HepG2 (cell line): ENCODE results near the gene NOL4L. TPM values are rescaled to one million over a fixed set of nuclear protein-coding genes. Genes with fewer than 3 reads are reported as not detected.

Experiments
- ADNP ChIP-seq: sonication (generic); formaldehyde crosslinking; IDR thresholded peaks from 2 replicates; pipeline ENCODE4 v1.4.0; 2020; ENCODE audit warnings: missing genetic modification reagents
- AGO2 ChIP-seq: fragments of 200-400 bp; formaldehyde crosslinking; optimal IDR thresholded peaks from 2 replicates; pipeline ENCODE3; 2017; ENCODE audit warnings: mild to moderate bottlenecking, low read depth, low read length, moderate library complexity
- ARHGAP35 ChIP-seq: sonication (generic); formaldehyde crosslinking; IDR thresholded peaks from 2 replicates; pipeline ENCODE4 v1.9.0; 2022; ENCODE audit warnings: mild to moderate bottlenecking, inconsistent platforms, moderate library complexity, missing genetic modification reagents, borderline replicate concordance
- CC2D1A ChIP-seq: sonication (generic); formaldehyde crosslinking; IDR thresholded peaks from 2 replicates; pipeline ENCODE4 v1.8.1; 2023; ENCODE audit warnings: mild to moderate bottlenecking, missing genetic modification reagents
- GTF2F1 ChIP-seq: fragments of 150-350 bp; IDR thresholded peaks from 2 replicates; pipeline ENCODE4 v1.6.1; 2014; ENCODE audit warnings: low read length
- HNRNPH1 ChIP-seq: fragments of 200-400 bp; formaldehyde crosslinking; optimal IDR thresholded peaks from 2 replicates; pipeline ENCODE3; 2017; ENCODE audit warnings: mild to moderate bottlenecking, low read depth, low read length
- IKZF1 ChIP-seq: fragments of 450-650 bp; IDR thresholded peaks from 2 replicates; pipeline ENCODE4 v1.7.1; 2016
- JDP2 ChIP-seq: sonication (generic); formaldehyde crosslinking; IDR thresholded peaks from 2 replicates; pipeline ENCODE4 v1.8.1; 2022; ENCODE audit warnings: missing genetic modification reagents, borderline replicate concordance
- MAF1 ChIP-seq: sonication (generic); formaldehyde crosslinking; IDR thresholded peaks from 2 replicates; pipeline ENCODE4 v1.5.0; 2020; ENCODE audit warnings: missing genetic modification reagents, borderline replicate concordance
- MED1 ChIP-seq: sonication (generic); formaldehyde crosslinking; IDR thresholded peaks from 2 replicates; pipeline ENCODE4 v1.4.0; 2020; ENCODE audit warnings: missing genetic modification reagents
- MEF2D ChIP-seq: sonication (generic); formaldehyde crosslinking; IDR thresholded peaks from 2 replicates; pipeline ENCODE4 v1.5.1; 2020; ENCODE audit warnings: mild to moderate bottlenecking, missing genetic modification reagents
- NCOA5 ChIP-seq: sonication (generic); formaldehyde crosslinking; IDR thresholded peaks from 2 replicates; pipeline ENCODE4 v1.4.0; 2020; ENCODE audit warnings: missing genetic modification reagents
- NR2F2 ChIP-seq: IDR thresholded peaks from 2 replicates; pipeline ENCODE4 v1.6.1; 2012; ENCODE audit warnings: low read depth, inconsistent platforms, borderline replicate concordance
- NR2F6 ChIP-seq, 2 experiments: IDR thresholded peaks; 2 replicates each; pipeline ENCODE4 v1.6.1; 2016; ENCODE audit warnings: antibody characterized with exemption in 1 of 2, mild to moderate bottlenecking in 1 of 2
- PATZ1 ChIP-seq: sonication (generic); formaldehyde crosslinking; IDR thresholded peaks from 2 replicates; pipeline ENCODE4 v1.4.0; 2020; ENCODE audit warnings: missing genetic modification reagents
- RFX1 ChIP-seq: fragments of 450-650 bp; IDR thresholded peaks from 2 replicates; pipeline ENCODE4 v1.6.1; 2017
- TBX2 ChIP-seq: sonication (generic); formaldehyde crosslinking; IDR thresholded peaks from 2 replicates; pipeline ENCODE4 v1.5.0; 2020; ENCODE audit warnings: missing genetic modification reagents, mild to moderate bottlenecking, borderline replicate concordance
- THAP11 ChIP-seq: IDR thresholded peaks from 2 replicates; pipeline ENCODE4 v1.6.1; 2016; ENCODE audit warnings: missing biosample characterization, missing genetic modification reagents
- THRA ChIP-seq: sonication (generic); formaldehyde crosslinking; IDR thresholded peaks from 2 replicates; pipeline ENCODE4 v1.4.0; 2020; ENCODE audit warnings: missing genetic modification reagents, borderline replicate concordance
- ZBTB20 ChIP-seq: sonication (generic); formaldehyde crosslinking; IDR thresholded peaks from 2 replicates; pipeline ENCODE4 v1.8.1; 2023; ENCODE audit warnings: missing genetic modification reagents, low read depth, mild to moderate bottlenecking, borderline replicate concordance
- ZBTB7A ChIP-seq: sonication (generic); formaldehyde crosslinking; IDR thresholded peaks from 2 replicates; pipeline ENCODE4 v1.8.0; 2022; ENCODE audit warnings: mild to moderate bottlenecking, missing genetic modification reagents
- ZNF234 ChIP-seq: sonication (generic); formaldehyde crosslinking; conservative IDR thresholded peaks from 2 replicates; pipeline ENCODE4 v1.5.1; 2020; ENCODE audit warnings: mild to moderate bottlenecking, missing genetic modification reagents
- ZNF296 ChIP-seq: sonication (generic); formaldehyde crosslinking; conservative IDR thresholded peaks from 2 replicates; pipeline ENCODE4 v1.5.0; 2020; ENCODE audit warnings: mild to moderate bottlenecking, missing genetic modification reagents
- ZNF441 ChIP-seq: sonication (generic); formaldehyde crosslinking; IDR thresholded peaks from 2 replicates; pipeline ENCODE4 v1.7.0; 2021; ENCODE audit warnings: missing genetic modification reagents, borderline replicate concordance
- ZNF572 ChIP-seq: sonication (generic); formaldehyde crosslinking; IDR thresholded peaks from 2 replicates; pipeline ENCODE4 v1.5.1; 2020; ENCODE audit warnings: mild to moderate bottlenecking, missing genetic modification reagents
- ZNF83 ChIP-seq: sonication (generic); formaldehyde crosslinking; IDR thresholded peaks from 2 replicates; pipeline ENCODE4 v1.4.0; 2020; ENCODE audit warnings: missing genetic modification reagents, mild to moderate bottlenecking, borderline replicate concordance
- ZNF879 ChIP-seq: sonication (generic); formaldehyde crosslinking; IDR thresholded peaks from 2 replicates; pipeline ENCODE4 v1.8.1; 2023; ENCODE audit warnings: missing genetic modification reagents
- ZSCAN20 ChIP-seq: sonication (generic); formaldehyde crosslinking; IDR thresholded peaks from 2 replicates; pipeline ENCODE4 v1.4.0; 2020; ENCODE audit warnings: missing genetic modification reagents, mild to moderate bottlenecking, borderline replicate concordance
- polyA plus RNA-seq, 8 experiments: library from polyadenylated mRNA; depleted of rRNA in 3 of 8; stranded (reverse) in 7 of 8; unstranded in 1 of 8; fragments of >200 nt; fragmentation: Illumina TruSeq in 4 of 8; extraction: Trizol in 4 of 8; gene quantifications; 2 replicates each; pipeline versions ENCODE4 v1.2.1 to v1.2.3, GENCODE V29; 2011 to 2016; ENCODE audit warnings: low read depth in 4 of 8, missing spikeins in 1 of 8, mixed read lengths in 1 of 8; ENCODE audit not compliant: insufficient read depth in 1 of 8
- total RNA-seq, 5 experiments: library from RNA; depleted of rRNA; stranded (reverse); fragments of >200 nt; fragmentation: Illumina TruSeq; extraction: Trizol; gene quantifications; 2 replicates each; pipeline ENCODE4 v1.2.3, GENCODE V29; 2016; ENCODE audit warnings: low read depth in 1 of 5
- TF ChIP-seq, protein P1 (sequence below): sonication (generic); formaldehyde crosslinking; conservative IDR thresholded peaks from 2 replicates; pipeline ENCODE4 v1.8.1; 2023; ENCODE audit warnings: missing genetic modification reagents

The NOL4L gene
- total and polyA plus RNA-seq, 2 of the 13 experiments (the other 11 are each of a cell fraction or from before 2014, with no cell fraction given), result 16.6 to 35.4 TPM

- TF ChIP-seq HNRNPH1 (peak; percentile 58), ARHGAP35 (CRISPR knock-in tag) (no peak), ZNF83 (CRISPR knock-in tag) (no peak), ZBTB7A (CRISPR knock-in tag) (no peak), AGO2 (peak; percentile 96), MAF1 (0 out of 2 replicates have a peak, but pooled peaks have one; percentile 30), CC2D1A (CRISPR knock-in tag) (no peak), ZBTB20 (CRISPR knock-in tag) (no peak), MEF2D (CRISPR knock-in tag) (no peak), RFX1 (no peak), NR2F2 (no peak), ZNF296 (CRISPR knock-in tag) (no peak), JDP2 (CRISPR knock-in tag) (no peak), THAP11 (no peak), NCOA5 (no peak), ZSCAN20 (no peak), GTF2F1 (no peak), ADNP (CRISPR knock-in tag) (no peak), TBX2 (no peak), THRA (CRISPR knock-in tag) (no peak), ZNF234 (CRISPR knock-in tag) (no peak), ZNF879 (CRISPR knock-in tag) (no peak), IKZF1 (no peak), MED1 (CRISPR knock-in tag) (no peak), ZNF572 (no peak), PATZ1 (CRISPR knock-in tag) (peak; percentile 44; the same call in 1 of the 2 replicates), ZNF441 (CRISPR knock-in tag) (no peak), NR2F6 (IDR thresholded peaks at IDR 0.05) (no peak), NR2F6 (CRISPR knock-in tag; IDR thresholded peaks at IDR 0.05) (no peak)
- TF ChIP-seq, protein P1, sequence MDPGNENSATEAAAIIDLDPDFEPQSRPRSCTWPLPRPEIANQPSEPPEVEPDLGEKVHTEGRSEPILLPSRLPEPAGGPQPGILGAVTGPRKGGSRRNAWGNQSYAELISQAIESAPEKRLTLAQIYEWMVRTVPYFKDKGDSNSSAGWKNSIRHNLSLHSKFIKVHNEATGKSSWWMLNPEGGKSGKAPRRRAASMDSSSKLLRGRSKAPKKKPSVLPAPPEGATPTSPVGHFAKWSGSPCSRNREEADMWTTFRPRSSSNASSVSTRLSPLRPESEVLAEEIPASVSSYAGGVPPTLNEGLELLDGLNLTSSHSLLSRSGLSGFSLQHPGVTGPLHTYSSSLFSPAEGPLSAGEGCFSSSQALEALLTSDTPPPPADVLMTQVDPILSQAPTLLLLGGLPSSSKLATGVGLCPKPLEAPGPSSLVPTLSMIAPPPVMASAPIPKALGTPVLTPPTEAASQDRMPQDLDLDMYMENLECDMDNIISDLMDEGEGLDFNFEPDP (CRISPR knock-in tag), result no peak
These were observed 139.4 kb downstream of the NOL4L start (continued) for GRCh38 chr20:32445539-32446273.
